NCI-H446 treated with DMSO at 0.1 percent for 48 hours (cell line): Measurements from ENCODE around the gene ZXDC.

Experiments
- DNase-seq: peaks from one replicate; lab custom pipeline; 2025; lab: John Stamatoyannopoulos, UW

The ZXDC gene

GRCh38 chr3:126510308-126510910 is 34.7 kb upstream of the ZXDC start:
- DNase-seq, result no peak

- DNase-seq, result peak; percentile 71
Observed at GRCh38 chr3:126509597-126510307, 34.1 kb upstream of the ZXDC start.

- DNase-seq, result no peak
Observed at GRCh38 chr3:126508564-126508964, 32.9 kb upstream of the ZXDC start.

GRCh38 chr3:126507886-126508285 is 32.2 kb upstream of the ZXDC start:
- no peak for DNase-seq

- DNase-seq, result no peak
Observed at GRCh38 chr3:126503701-126504100, 28.0 kb upstream of the ZXDC start.

GRCh38 chr3:126502656-126503055 is 27.0 kb upstream of the ZXDC start:
- no peak for DNase-seq

- no peak for DNase-seq
Observed at GRCh38 chr3:126501736-126502135, 26.0 kb upstream of the ZXDC start.

GRCh38 chr3:126501054-126501453 is 25.4 kb upstream of the ZXDC start:
- DNase-seq, result no peak

- no peak for DNase-seq
Observed at GRCh38 chr3:126500016-126500415, 24.3 kb upstream of the ZXDC start.

GRCh38 chr3:126499401-126499800 is 23.7 kb upstream of the ZXDC start:
- no peak for DNase-seq

GRCh38 chr3:126498929-126499328 is 23.2 kb upstream of the ZXDC start:
- no peak for DNase-seq

GRCh38 chr3:126498461-126498860 is 22.8 kb upstream of the ZXDC start:
- DNase-seq, result no peak

GRCh38 chr3:126497956-126498355 is 22.3 kb upstream of the ZXDC start:
- no peak for DNase-seq

- DNase-seq, result no peak
Observed at GRCh38 chr3:126496894-126497850, 21.5 kb upstream of the ZXDC start.

- DNase-seq, result no peak
Observed at GRCh38 chr3:126495786-126496185, 20.1 kb upstream of the ZXDC start.

- no peak for DNase-seq
Observed at GRCh38 chr3:126494970-126495230, 19.2 kb upstream of the ZXDC start.

GRCh38 chr3:126494204-126494969 is 18.7 kb upstream of the ZXDC start:
- no peak for DNase-seq

- no peak for DNase-seq
Observed at GRCh38 chr3:126493739-126494138, 18.0 kb upstream of the ZXDC start.

GRCh38 chr3:126493051-126493450 is 17.4 kb upstream of the ZXDC start:
- no peak for DNase-seq

GRCh38 chr3:126491221-126492013 is 15.7 kb upstream of the ZXDC start:
- DNase-seq, result no peak

GRCh38 chr3:126490619-126491018 is 14.9 kb upstream of the ZXDC start:
- DNase-seq, result no peak
